ENCODE data around the gene RFLNA.

- TF ChIP-seq, protein P1, sequence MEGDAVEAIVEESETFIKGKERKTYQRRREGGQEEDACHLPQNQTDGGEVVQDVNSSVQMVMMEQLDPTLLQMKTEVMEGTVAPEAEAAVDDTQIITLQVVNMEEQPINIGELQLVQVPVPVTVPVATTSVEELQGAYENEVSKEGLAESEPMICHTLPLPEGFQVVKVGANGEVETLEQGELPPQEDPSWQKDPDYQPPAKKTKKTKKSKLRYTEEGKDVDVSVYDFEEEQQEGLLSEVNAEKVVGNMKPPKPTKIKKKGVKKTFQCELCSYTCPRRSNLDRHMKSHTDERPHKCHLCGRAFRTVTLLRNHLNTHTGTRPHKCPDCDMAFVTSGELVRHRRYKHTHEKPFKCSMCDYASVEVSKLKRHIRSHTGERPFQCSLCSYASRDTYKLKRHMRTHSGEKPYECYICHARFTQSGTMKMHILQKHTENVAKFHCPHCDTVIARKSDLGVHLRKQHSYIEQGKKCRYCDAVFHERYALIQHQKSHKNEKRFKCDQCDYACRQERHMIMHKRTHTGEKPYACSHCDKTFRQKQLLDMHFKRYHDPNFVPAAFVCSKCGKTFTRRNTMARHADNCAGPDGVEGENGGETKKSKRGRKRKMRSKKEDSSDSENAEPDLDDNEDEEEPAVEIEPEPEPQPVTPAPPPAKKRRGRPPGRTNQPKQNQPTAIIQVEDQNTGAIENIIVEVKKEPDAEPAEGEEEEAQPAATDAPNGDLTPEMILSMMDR (IDR thresholded peaks at IDR 0.05; ENCODE audit: poor library complexity), result no peak
- no peak for TF ChIP-seq EZH2 (IDR thresholded peaks at IDR 0.05; ENCODE audit: borderline replicate concordance)
- TF ChIP-seq EZH2phosphoT487 (IDR thresholded peaks at IDR 0.05; ENCODE audit: low read depth, severe bottlenecking, unreplicated experiment), result no peak
Measured at GRCh38 chr12:124279846-124280360, 15.0 kb upstream of the RFLNA start.
